Endothelial cell of umbilical vein (primary cell): ENCODE measurements around the gene ATXN1. TPM values are rescaled to one million over a fixed set of nuclear protein-coding genes. Genes with fewer than 3 reads are reported as not detected.

Experiments
- BruUV-seq: library from RNA; stranded (reverse); fragments of 400-500 nt; replicated peaks from 2 replicates; lab custom pipeline; 2021; lab: Mats Ljungman, UMichigan
- CTCF ChIA-PET: fragments of 300-600, 350-600 bp; sonication (Branson Sonifier 250); formaldehyde crosslinking; loops from one replicate; lab custom pipeline; 2021; ENCODE audit warnings: antibody characterized with exemption, inconsistent platforms; lab: Charles Lee
- POLR2A ChIA-PET: fragments of 300-600, 350-600 bp; sonication (Branson Sonifier 250); formaldehyde crosslinking; loops from one replicate; lab custom pipeline; 2021; ENCODE audit warnings: antibody characterized with exemption, inconsistent platforms; lab: Charles Lee
- DNase-seq: peaks from one replicate; pipeline ENCODE4 v3.0.0-alpha.2; 2011; ENCODE audit warnings: low read depth, low spot score
- FAIRE-seq: peaks from 2 replicates; lab custom pipeline; 2011; peaks lifted over from hg19 to GRCh38; lab: Jason Lieb, UNC
- H2AFZ ChIP-seq: 2 replicates; pipeline ENCODE4 v1.6.0; 2012; ENCODE audit warnings: low read depth, low read length, control low read depth, inconsistent platforms
- H3K27ac ChIP-seq: 2 replicates; pipeline ENCODE4 v1.5.1; 2011; ENCODE audit warnings: low read depth, mild to moderate bottlenecking, control low read depth, low read length, moderate library complexity; ENCODE audit not compliant: insufficient read depth
- H3K27me3 ChIP-seq, 2 experiments: 2 replicates each; pipeline versions ENCODE4 v1.6.0 to v1.6.1; 2011; ENCODE audit warnings: low read length in 2 of 2, mixed read lengths in 1 of 2; ENCODE audit not compliant: control insufficient read depth in 2 of 2, insufficient read depth in 2 of 2
- H3K36me3 ChIP-seq, 2 experiments: 2 replicates in 1 of 2; 3 replicates in 1 of 2; pipeline ENCODE4 v1.5.1; 2011; ENCODE audit warnings: low read length in 2 of 2, mild to moderate bottlenecking in 1 of 2, moderate library complexity in 1 of 2; ENCODE audit not compliant: control insufficient read depth in 2 of 2, insufficient read depth in 2 of 2; ENCODE audit errors: extremely low read depth in 1 of 2
- H3K4me1 ChIP-seq: 3 replicates; pipeline ENCODE4 v1.5.1; 2011; ENCODE audit warnings: mild to moderate bottlenecking, low read length; ENCODE audit not compliant: control insufficient read depth, insufficient read depth; ENCODE audit errors: extremely low read depth
- H3K4me2 ChIP-seq: 2 replicates; pipeline ENCODE4 v1.6.1; 2011; ENCODE audit warnings: low read length, control low read depth, mixed read lengths; ENCODE audit not compliant: insufficient read depth
- H3K4me3 ChIP-seq, 3 experiments: fragments of 200-600 bp in 1 of 3; sonication (generic), shearing (Covaris generic) in 1 of 3; replicated peaks in 1 of 3; 2 replicates each; pipeline ENCODE4 v1.5.1; 2011 to 2016; ENCODE audit warnings: control low read depth in 3 of 3, low read length in 3 of 3, mild to moderate bottlenecking in 2 of 3, inconsistent platforms in 1 of 3, low read depth in 1 of 3, moderate library complexity in 1 of 3; ENCODE audit not compliant: insufficient read depth in 1 of 3
- H3K79me2 ChIP-seq: 2 replicates; pipeline ENCODE4 v1.6.0; 2012; ENCODE audit warnings: low read length, inconsistent platforms; ENCODE audit not compliant: control insufficient read depth, insufficient read depth
- H3K9ac ChIP-seq: replicated peaks from 2 replicates; pipeline ENCODE3; 2011; ENCODE audit warnings: low read length, control low read depth; ENCODE audit not compliant: insufficient read depth; ENCODE audit errors: extremely low read depth
- H3K9me1 ChIP-seq: replicated peaks from 3 replicates; pipeline ENCODE4 v1.6.0; 2011; ENCODE audit warnings: mild to moderate bottlenecking, low read length; ENCODE audit not compliant: control insufficient read depth, insufficient read depth; ENCODE audit errors: extremely low read depth
- H3K9me3 ChIP-seq: replicated peaks from 2 replicates; pipeline ENCODE4 v1.5.1; 2012; ENCODE audit warnings: low read length, inconsistent platforms; ENCODE audit not compliant: control insufficient read depth, insufficient read depth
- H4K20me1 ChIP-seq: replicated peaks from 2 replicates; pipeline ENCODE3; 2011; ENCODE audit warnings: mild to moderate bottlenecking, low read length; ENCODE audit not compliant: control insufficient read depth, insufficient read depth; ENCODE audit errors: extremely low read depth
- EZH2 ChIP-seq: IDR thresholded peaks from 2 replicates; pipeline ENCODE4 v1.6.1; 2012; ENCODE audit warnings: borderline replicate concordance, low read depth, mild to moderate bottlenecking, moderate library complexity, low read length, inconsistent platforms; ENCODE audit not compliant: severe bottlenecking
- FOS ChIP-seq: IDR thresholded peaks from 2 replicates; pipeline ENCODE4 v1.6.1; 2011; ENCODE audit warnings: mild to moderate bottlenecking, low read length, moderate library complexity, borderline replicate concordance; ENCODE audit not compliant: insufficient read depth
- GATA2 ChIP-seq: IDR thresholded peaks from 2 replicates; pipeline ENCODE4 v1.7.0; 2011; ENCODE audit warnings: low read depth, mild to moderate bottlenecking, moderate library complexity, mixed read lengths, low read length; ENCODE audit not compliant: insufficient read length, insufficient read depth
- JUN ChIP-seq: IDR thresholded peaks from 2 replicates; pipeline ENCODE4 v1.6.1; 2011; ENCODE audit warnings: borderline replicate concordance, low read depth; ENCODE audit not compliant: insufficient read length, insufficient read depth
- POLR2A ChIP-seq: IDR thresholded peaks from 2 replicates; pipeline ENCODE4 v1.6.1; 2012; ENCODE audit warnings: low read depth, mild to moderate bottlenecking, control low read depth, low read length
- POLR2AphosphoS5 ChIP-seq: IDR thresholded peaks from 2 replicates; pipeline ENCODE4 v1.6.1; 2012; ENCODE audit warnings: low read depth, mild to moderate bottlenecking, control low read depth, low read length, moderate library complexity; ENCODE audit not compliant: insufficient read depth
- dilution Hi-C: fragments of 300-500 bp; cut with MboI; formaldehyde crosslinking; loops from one replicate; pipeline ENCODE4 v1.15.0; 2019; ENCODE audit warnings: low sequenced_read_pairs; ENCODE audit not compliant: extremely low pct_ligation_motif_present
- intact Hi-C: fragments of 100-400 bp; cut with micrococcal nuclease; formaldehyde crosslinking; loops from one replicate; pipeline ENCODE4 v1.10.0; 2022
- polyA plus RNA-seq, 4 experiments: library from polyadenylated mRNA; depleted of rRNA in 3 of 4; stranded (reverse) in 3 of 4; unstranded in 1 of 4; fragments of >200 nt; gene quantifications; 2 replicates each; pipeline versions ENCODE4 v1.2.1 to v1.2.3, GENCODE V29; 2011 to 2012; ENCODE audit warnings: missing spikeins in 1 of 4
- total RNA-seq: library from RNA; stranded (reverse); gene quantifications from 2 replicates; pipeline ENCODE4 v1.2.3, GENCODE V29; 2021
- TF ChIP-seq, protein P1 (sequence below): IDR thresholded peaks from 2 replicates; pipeline ENCODE4 v1.6.1; 2011; ENCODE audit not compliant: insufficient read depth, insufficient read length
- TF ChIP-seq, protein P2 (sequence below), 2 donors: IDR thresholded peaks; 1 replicate in 1 of 2; 2 replicates in 1 of 2; pipeline ENCODE4 v1.5.1; 2011; ENCODE audit warnings: low read length in 2 of 2, mild to moderate bottlenecking in 2 of 2, moderate library complexity in 2 of 2, control low read depth in 1 of 2, inconsistent platforms in 1 of 2, low read depth in 1 of 2; ENCODE audit not compliant: insufficient read depth in 1 of 2; ENCODE audit errors: extremely low read depth in 1 of 2

The ATXN1 gene
- total and polyA plus RNA-seq, 2 donors (not counting 3 experiments of a cell fraction or from before 2014, with no cell fraction given) = 16.4 to 33.0 TPM

DNA sequence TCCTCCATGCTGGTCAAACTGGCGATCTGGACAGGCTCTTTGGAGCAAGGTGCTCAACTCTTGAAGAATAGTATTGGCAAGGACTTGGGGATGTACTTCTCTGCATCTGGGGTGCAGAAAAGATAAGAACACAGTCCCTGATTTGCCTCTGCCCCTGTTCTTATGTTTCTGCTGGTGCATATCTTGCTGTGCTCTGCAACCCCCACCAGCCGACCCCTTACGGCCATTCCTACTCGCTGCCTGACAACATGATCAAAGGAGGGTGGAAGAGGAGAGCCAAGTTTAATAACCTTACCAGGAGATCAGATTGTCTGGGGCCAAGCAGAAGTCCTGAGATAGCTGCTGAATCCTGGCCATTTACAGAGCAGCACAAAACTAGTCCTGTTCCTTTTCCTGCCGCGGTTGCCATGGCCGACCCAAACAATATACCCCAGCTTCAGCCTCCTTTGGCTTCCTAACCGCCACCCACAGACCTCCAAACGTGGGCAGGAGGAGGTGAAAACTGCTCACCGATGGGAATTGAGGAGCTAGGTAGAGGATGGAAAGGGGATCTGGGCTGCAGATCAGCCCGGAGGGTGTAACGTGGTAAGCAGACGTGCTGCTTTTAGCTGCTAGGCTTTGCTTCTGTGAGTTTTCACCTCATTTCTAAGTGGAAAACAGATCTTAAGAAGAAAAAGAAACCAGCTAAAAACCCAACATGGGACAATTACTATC lies 60.9 kb downstream of the ATXN1 start:
- DNase-seq = peak; percentile 32
- no TSS peak for BruUV-seq
- peak overlapping the region; percentile 7 for H3K4me2 ChIP-seq
- H3K9ac ChIP-seq = no peak overlapping the region
- H3K9me3 ChIP-seq = no peaks in the 10 kb centered on the region
- no peak overlapping the region for H3K4me3 ChIP-seq
- TF ChIP-seq POLR2A (no peak), FOS (no peak)
- H3K36me3 ChIP-seq = no peaks in the 10 kb centered on the region
- POLR2A ChIA-PET = no interaction called here
- no peak overlapping the region for H2AFZ ChIP-seq
- no peak overlapping the region for H3K27ac ChIP-seq
- H3K4me1 ChIP-seq = peaks cover 7% of the 10 kb centered on the region
- H4K20me1 ChIP-seq = peaks cover 2% of the 10 kb centered on the region
- H3K9me1 ChIP-seq = no peaks in the 10 kb centered on the region
- intact Hi-C loops (no loop called here), dilution Hi-C loops (no loop called here)
- H3K79me2 ChIP-seq = no peaks in the 10 kb centered on the region
- no peaks in the 10 kb centered on the region for H3K27me3 ChIP-seq
- CTCF ChIA-PET = interaction anchor here (1.1 to 1.2 kb wide), 2 partner anchors 12 to 18 kb away, joined by 3 to 4 read pairs; no protein-coding TSS in a partner anchor
- FAIRE-seq = no peak

DNA sequence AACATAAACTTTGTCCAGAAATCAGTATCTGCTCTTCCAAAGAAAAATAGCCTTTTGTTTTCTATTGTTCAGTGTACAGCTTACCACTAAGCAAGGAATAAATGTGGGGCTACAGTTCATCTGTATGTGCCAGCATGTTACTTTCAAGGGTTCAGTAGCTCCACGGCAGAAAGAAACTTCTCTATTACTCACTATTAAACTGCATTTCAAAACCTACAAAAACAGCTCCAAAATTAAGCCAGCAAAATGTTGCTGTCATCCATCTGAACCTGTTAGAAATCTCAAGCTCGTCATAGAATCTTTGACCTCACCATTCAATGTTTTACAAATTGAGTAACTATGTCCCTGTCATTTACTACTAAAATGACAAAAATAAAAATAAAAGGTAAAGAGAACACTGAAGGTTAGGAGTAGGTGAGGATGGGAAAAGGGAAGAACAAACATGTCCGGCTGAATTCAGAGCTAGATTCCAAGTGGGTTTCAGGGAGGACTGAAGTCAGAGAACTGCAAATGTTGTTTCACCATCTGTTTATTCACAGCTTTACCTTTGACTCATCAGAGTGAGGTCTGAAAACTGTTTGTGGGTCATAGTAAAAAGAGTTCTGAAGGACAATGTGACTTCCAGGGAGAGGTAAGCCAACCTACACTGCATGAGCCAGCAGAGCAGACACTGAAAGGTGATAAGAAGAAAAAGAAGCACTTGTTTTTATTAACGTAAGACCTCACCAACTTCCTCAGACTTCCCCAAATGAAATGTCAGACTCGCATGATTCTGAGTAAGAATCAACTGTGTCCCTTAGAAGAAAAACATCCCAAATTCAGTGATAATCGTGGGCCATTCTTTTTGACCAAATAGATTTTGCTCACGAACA lies 62.0 kb downstream of the ATXN1 start:
- H3K4me1 ChIP-seq = no peaks in the 10 kb centered on the region
- dilution Hi-C loops = no loop called here
- no peaks in the 10 kb centered on the region for H3K9me1 ChIP-seq
- no peak overlapping the region for H2AFZ ChIP-seq
- H3K27ac ChIP-seq = no peak overlapping the region
- BruUV-seq = no TSS peak
- peaks cover 2% of the 10 kb centered on the region for H4K20me1 ChIP-seq
- H3K79me2 ChIP-seq = no peaks in the 10 kb centered on the region
- DNase-seq (no peak), FAIRE-seq (no peak)
- ChIA-PET POLR2A (interaction anchor here (0.7 to 1.1 kb wide), 2 partner anchors 10 to 62 kb away, joined by 3 read pairs; partner anchors contain the start of gene ATXN1), CTCF (interaction anchor here (1.1 to 2.1 kb wide), 8 partner anchors 10 to 185 kb away, joined by 3 to 9 read pairs (median 4); partner anchors contain the start of gene ATXN1)
- TF ChIP-seq, protein P1, sequence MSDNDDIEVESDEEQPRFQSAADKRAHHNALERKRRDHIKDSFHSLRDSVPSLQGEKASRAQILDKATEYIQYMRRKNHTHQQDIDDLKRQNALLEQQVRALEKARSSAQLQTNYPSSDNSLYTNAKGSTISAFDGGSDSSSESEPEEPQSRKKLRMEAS = no peak
- TF ChIP-seq GATA2 (no peak), POLR2AphosphoS5 (no peak), POLR2A (no peak), EZH2 (no peak), JUN (no peak), FOS (no peak)
- TF ChIP-seq, protein P2, sequence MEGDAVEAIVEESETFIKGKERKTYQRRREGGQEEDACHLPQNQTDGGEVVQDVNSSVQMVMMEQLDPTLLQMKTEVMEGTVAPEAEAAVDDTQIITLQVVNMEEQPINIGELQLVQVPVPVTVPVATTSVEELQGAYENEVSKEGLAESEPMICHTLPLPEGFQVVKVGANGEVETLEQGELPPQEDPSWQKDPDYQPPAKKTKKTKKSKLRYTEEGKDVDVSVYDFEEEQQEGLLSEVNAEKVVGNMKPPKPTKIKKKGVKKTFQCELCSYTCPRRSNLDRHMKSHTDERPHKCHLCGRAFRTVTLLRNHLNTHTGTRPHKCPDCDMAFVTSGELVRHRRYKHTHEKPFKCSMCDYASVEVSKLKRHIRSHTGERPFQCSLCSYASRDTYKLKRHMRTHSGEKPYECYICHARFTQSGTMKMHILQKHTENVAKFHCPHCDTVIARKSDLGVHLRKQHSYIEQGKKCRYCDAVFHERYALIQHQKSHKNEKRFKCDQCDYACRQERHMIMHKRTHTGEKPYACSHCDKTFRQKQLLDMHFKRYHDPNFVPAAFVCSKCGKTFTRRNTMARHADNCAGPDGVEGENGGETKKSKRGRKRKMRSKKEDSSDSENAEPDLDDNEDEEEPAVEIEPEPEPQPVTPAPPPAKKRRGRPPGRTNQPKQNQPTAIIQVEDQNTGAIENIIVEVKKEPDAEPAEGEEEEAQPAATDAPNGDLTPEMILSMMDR (IDR thresholded peaks at IDR 0.05; ENCODE audit: extremely low read depth in 1 of 2, insufficient read depth in 1 of 2, low read depth in 1 of 2, low read length in 2 of 2) = no peak
- H3K9ac ChIP-seq = no peak overlapping the region
- H3K4me2 ChIP-seq = no peak overlapping the region
- no peaks in the 10 kb centered on the region for H3K36me3 ChIP-seq
- H3K27me3 ChIP-seq = no peaks in the 10 kb centered on the region
- intact Hi-C loops = loop anchor here (1.0 kb wide), 1 partner anchor 10 kb away; no protein-coding TSS in a partner anchor
- no peaks in the 10 kb centered on the region for H3K9me3 ChIP-seq
- H3K4me3 ChIP-seq = no peak overlapping the region
